IMR-90 (cell line): ENCODE data around the gene HOXC12. TPM values are rescaled to one million over a fixed set of nuclear protein-coding genes. Genes with fewer than 3 reads are reported as not detected.

Experiments
- ATAC-seq: fragments of 200-7000 bp; cut with Tn5 transposase; 2 replicates; pipeline ENCODE4 v1.9.1; 2020; ENCODE audit warnings: low read depth, mild to moderate bottlenecking, moderate library complexity
- BruUV-seq: library from RNA; stranded (reverse); fragments of 400-500 nt; replicated peaks from 2 replicates; lab custom pipeline; 2021; lab: Mats Ljungman, UMichigan
- CTCF ChIA-PET: fragments of 300-600 bp; formaldehyde crosslinking; extraction: SDS; loops from one replicate; lab custom pipeline; 2021; ENCODE audit warnings: antibody characterized with exemption; lab: Yijun Ruan, JAX
- POLR2A ChIA-PET: fragments of 300-600 bp; sonication (Branson Sonifier 250); formaldehyde crosslinking; loops from one replicate; lab custom pipeline; 2022; ENCODE audit warnings: antibody characterized with exemption; ENCODE audit not compliant: unreplicated experiment; lab: Charles Lee
- DNase-seq: peaks from one replicate; pipeline ENCODE4 v3.0.0; 2013
- H2AFZ ChIP-seq: replicated peaks from 2 replicates; pipeline ENCODE3; 2013; ENCODE audit warnings: low read length, mild to moderate bottlenecking; ENCODE audit not compliant: poor library complexity
- H2AK5ac ChIP-seq: 2 replicates; pipeline ENCODE4 v1.6.1; 2013; ENCODE audit warnings: low read depth, low read length, inconsistent platforms
- H2AK9ac ChIP-seq: replicated peaks from 2 replicates; pipeline ENCODE3; 2013; ENCODE audit warnings: mild to moderate bottlenecking, low read depth, low read length, moderate library complexity; ENCODE audit not compliant: poor library complexity
- H2BK120ac ChIP-seq: 2 replicates; pipeline ENCODE4 v1.6.1; 2013; ENCODE audit warnings: low read depth, low read length, inconsistent platforms
- H2BK15ac ChIP-seq: 3 replicates; pipeline ENCODE4 v1.6.1; 2013; ENCODE audit warnings: low read depth, low read length, inconsistent platforms
- H2BK20ac ChIP-seq: 2 replicates; pipeline ENCODE4 v1.6.1; 2013; ENCODE audit warnings: low read depth, mild to moderate bottlenecking, inconsistent platforms, low read length, moderate library complexity
- H2BK5ac ChIP-seq: 2 replicates; pipeline ENCODE4 v1.6.1; 2013; ENCODE audit warnings: mild to moderate bottlenecking, low read depth, low read length, inconsistent platforms; ENCODE audit not compliant: poor library complexity, severe bottlenecking
- H3K14ac ChIP-seq: replicated peaks from 2 replicates; pipeline ENCODE4 v1.6.1; 2013; ENCODE audit warnings: low read depth, low read length, inconsistent platforms
- H3K18ac ChIP-seq: 2 replicates; pipeline ENCODE4 v1.6.1; 2013; ENCODE audit warnings: low read depth, low read length, control low read depth
- H3K23ac ChIP-seq: 2 replicates; pipeline ENCODE4 v1.6.1; 2013; ENCODE audit warnings: low read depth, low read length, inconsistent platforms
- H3K27ac ChIP-seq: 2 replicates; pipeline ENCODE4 v1.5.1; 2013; ENCODE audit warnings: mild to moderate bottlenecking, control low read depth, low read length; ENCODE audit not compliant: insufficient read depth
- H3K27me3 ChIP-seq: 2 replicates; pipeline ENCODE4 v1.6.1; 2013; ENCODE audit warnings: low read length; ENCODE audit not compliant: control insufficient read depth, insufficient read depth
- H3K36me3 ChIP-seq: 2 replicates; pipeline ENCODE4 v1.6.1; 2013; ENCODE audit warnings: low read length, mixed read lengths; ENCODE audit not compliant: control insufficient read depth, insufficient read depth
- H3K4ac ChIP-seq: 2 replicates; pipeline ENCODE4 v1.6.1; 2013; ENCODE audit warnings: low read depth, low read length, inconsistent platforms
- H3K4me1 ChIP-seq: 2 replicates; pipeline ENCODE4 v1.6.1; 2013; ENCODE audit warnings: low read length, mixed read lengths; ENCODE audit not compliant: control insufficient read depth, insufficient read depth
- H3K4me2 ChIP-seq: 2 replicates; pipeline ENCODE4 v1.6.1; 2013; ENCODE audit warnings: low read depth, mild to moderate bottlenecking, control low read depth, low read length, moderate library complexity
- H3K4me3 ChIP-seq: 2 replicates; pipeline ENCODE4 v1.5.1; 2013; ENCODE audit warnings: low read depth, mild to moderate bottlenecking, control low read depth, low read length, moderate library complexity; ENCODE audit not compliant: insufficient read depth
- H3K56ac ChIP-seq: 2 replicates; pipeline ENCODE4 v1.6.1; 2013; ENCODE audit warnings: low read length, inconsistent platforms; ENCODE audit not compliant: insufficient read depth; ENCODE audit errors: extremely low read depth
- H3K79me1 ChIP-seq, 2 experiments: 2 replicates each; pipeline ENCODE4 v1.6.1; 2013; ENCODE audit warnings: low read length in 2 of 2, inconsistent platforms in 1 of 2, low read depth in 1 of 2
- H3K9ac ChIP-seq: 2 replicates; pipeline ENCODE4 v1.6.1; 2013; ENCODE audit warnings: low read depth, low read length, control low read depth
- H3K9me1 ChIP-seq: 2 replicates; pipeline ENCODE4 v1.6.1; 2013; ENCODE audit warnings: low read length, inconsistent platforms; ENCODE audit not compliant: insufficient read depth
- H3K9me3 ChIP-seq: 2 replicates; pipeline ENCODE4 v1.6.1; 2013; ENCODE audit warnings: low read length; ENCODE audit not compliant: control insufficient read depth, insufficient read depth
- H4K20me1 ChIP-seq: 2 replicates; pipeline ENCODE4 v1.6.1; 2013; ENCODE audit warnings: low read length, inconsistent platforms; ENCODE audit not compliant: insufficient read depth
- H4K5ac ChIP-seq: 2 replicates; pipeline ENCODE4 v1.6.1; 2013; ENCODE audit warnings: mild to moderate bottlenecking, low read depth, low read length, control low read depth
- H4K8ac ChIP-seq, 2 experiments: 2 replicates each; pipeline ENCODE4 v1.6.1; 2013; ENCODE audit warnings: low read depth in 2 of 2, low read length in 2 of 2, control low read depth in 1 of 2, inconsistent platforms in 1 of 2
- H4K91ac ChIP-seq: 2 replicates; pipeline ENCODE4 v1.6.1; 2013; ENCODE audit warnings: low read depth, low read length, inconsistent platforms; ENCODE audit not compliant: insufficient read depth
- CTCF ChIP-seq: conservative IDR thresholded peaks from 2 replicates; pipeline ENCODE4 v1.5.1; 2012; ENCODE audit warnings: mild to moderate bottlenecking, low read depth, low read length, improper control_type of control experiment
- MXI1 ChIP-seq: IDR thresholded peaks from 2 replicates; pipeline ENCODE4 v1.6.1; 2012; ENCODE audit warnings: low read depth, mild to moderate bottlenecking, low read length, moderate library complexity, borderline replicate concordance
- POLR2A ChIP-seq: IDR thresholded peaks from 2 replicates; pipeline ENCODE4 v1.6.1; 2012; ENCODE audit warnings: mild to moderate bottlenecking, low read depth, low read length
- WGBS, 2 experiments: methylation state at CpG; one replicate each; pipeline versions ENCODE4 v1.1.5 to v1.1.7; 2013; ENCODE audit warnings: missing lambda C conversion rate in 2 of 2; ENCODE audit not compliant: insufficient read length in 1 of 2; ENCODE audit errors: extremely low coverage in 2 of 2; 5-methylcytosine and 5-hydroxymethylcytosine counted together
- dilution Hi-C: fragments of 300-500 bp; cut with HindIII; formaldehyde crosslinking; loops from one replicate; pipeline ENCODE4 v1.14.3; 2018; ENCODE audit warnings: low sequenced_read_pairs; ENCODE audit not compliant: unreplicated experiment
- in situ Hi-C: fragments of 300-500 bp; cut with MboI; formaldehyde crosslinking; loops from 3 replicates; pipeline ENCODE4 v1.14.3; 2019; ENCODE audit warnings: low sequenced_read_pairs, inconsistent platforms, mixed read lengths
- intact Hi-C: fragments of 100-400 bp; cut with micrococcal nuclease; formaldehyde crosslinking; loops from 2 replicates; pipeline ENCODE4 v1.10.0; 2022
- polyA plus RNA-seq, 3 experiments: library from polyadenylated mRNA; depleted of rRNA; stranded (reverse); fragments of >200 nt; gene quantifications; 2 replicates each; pipeline ENCODE4 v1.2.3, GENCODE V29; 2012; ENCODE audit warnings: low replicate concordance in 1 of 3
- total RNA-seq: library from RNA; depleted of rRNA; stranded (reverse); fragments of >200 nt; gene quantifications from 2 replicates; pipeline ENCODE4 v1.2.3, GENCODE V29; 2012

The HOXC12 gene
- total and polyA plus RNA-seq, 2 of the 4 experiments (the other 2 are of a cell fraction): not detected

GRCh38 chr12:53971129-53971528 lies 16.4 kb downstream of the HOXC12 start:
- BruUV-seq: no TSS peak
- no peak overlapping the region for H4K8ac ChIP-seq

More at GRCh38 chr12:53971129-53971528, 16.4 kb downstream of the HOXC12 start:
- Histone ChIP-seq H3K4me2 (no peak overlapping the region), H3K36me3 (no peaks in the 10 kb centered on the region), H3K18ac (no peak overlapping the region), H3K79me1 (no peaks in the 10 kb centered on the region), H3K56ac (no peak overlapping the region), H2BK120ac (no peak overlapping the region), H2BK20ac (no peak overlapping the region), H3K23ac (no peak overlapping the region), H3K27me3 (peaks cover 99% of the 10 kb centered on the region), H4K5ac (no peak overlapping the region), H2BK5ac (no peak overlapping the region), H3K27ac (no peak overlapping the region), H3K14ac (no peak overlapping the region), H3K4me1 (peaks cover 2% of the 10 kb centered on the region; the same call in 1 of the 2 replicates), H4K91ac (no peak overlapping the region), H3K4ac (no peak overlapping the region), H2AK9ac (no peak overlapping the region), H4K20me1 (peaks cover 2% of the 10 kb centered on the region; the same call in 1 of the 2 replicates), H2AFZ (no peak overlapping the region), H2BK15ac (no peak overlapping the region), H2AK5ac (no peak overlapping the region), H3K9me1 (no peaks in the 10 kb centered on the region), H3K9ac (no peak overlapping the region), H3K9me3 (peaks cover 15% of the 10 kb centered on the region), H3K4me3 (no peak overlapping the region)
- in situ Hi-C loops (no loop called here), dilution Hi-C loops (no loop called here), intact Hi-C loops (no loop called here)
- ATAC-seq: no peak
- CTCF ChIA-PET: no interaction called here
- WGBS, 2 experiments: 28% methylated on average over 2 of the region's 3 CpGs; no CpG with 5 or more reads in 1 of the 2 experiments
- TF ChIP-seq MXI1 (no peak), CTCF (no peak), POLR2A (no peak)
- no peak for DNase-seq
- POLR2A ChIA-PET: no interaction called here
